Parathyroid adenoma (tissue), 2 donors: ENCODE data around the gene UBTD2.
"Not testable (repeated sequence)": the region's sequence is repeated elsewhere in the genome, so short reads cannot be mapped to it uniquely, and the experiment has no call there.

Experiments
- H2AFZ ChIP-seq: fragments of 300-600 bp; sonication (generic); one replicate; pipeline ENCODE4 v1.7.0; 2017; ENCODE audit warnings: antibody characterized with exemption, mild to moderate bottlenecking
- H3K27ac ChIP-seq: fragments of 300-600 bp; sonication (generic); one replicate; pipeline ENCODE4 v1.7.0; 2017
- H3K27me3 ChIP-seq: fragments of 300-600 bp; sonication (generic); one replicate; pipeline ENCODE4 v1.7.0; 2017; ENCODE audit warnings: low read length; ENCODE audit not compliant: control insufficient read depth, insufficient read depth
- H3K36me3 ChIP-seq: fragments of 300-600 bp; sonication (generic); one replicate; pipeline ENCODE4 v1.7.0; 2017; ENCODE audit warnings: low read length; ENCODE audit not compliant: control insufficient read depth, insufficient read depth
- H3K4me1 ChIP-seq: fragments of 300-600 bp; sonication (generic); one replicate; pipeline ENCODE4 v1.7.0; 2017; ENCODE audit warnings: control low read depth
- H3K4me2 ChIP-seq: fragments of 300-600 bp; sonication (generic); one replicate; pipeline ENCODE4 v1.7.0; 2017; ENCODE audit warnings: low read length
- H3K4me3 ChIP-seq: fragments of 300-600 bp; sonication (generic); one replicate; pipeline ENCODE4 v1.7.0; 2017; ENCODE audit warnings: low read depth, low read length
- H3K79me2 ChIP-seq: fragments of 300-600 bp; sonication (generic); one replicate; pipeline ENCODE4 v1.7.0; 2017; ENCODE audit warnings: control low read depth
- H3K9ac ChIP-seq: fragments of 300-600 bp; sonication (generic); one replicate; pipeline ENCODE4 v1.7.0; 2017; ENCODE audit warnings: mild to moderate bottlenecking
- H3K9me3 ChIP-seq: fragments of 300-600 bp; sonication (generic); one replicate; pipeline ENCODE4 v1.7.0; 2017; ENCODE audit warnings: low read length; ENCODE audit not compliant: control insufficient read depth
- TF ChIP-seq, protein P1 (sequence below): fragments of 300-600 bp; sonication (generic); IDR thresholded peaks from one replicate; pipeline ENCODE4 v1.7.0; 2017; ENCODE audit warnings: antibody characterized with exemption, mild to moderate bottlenecking
- donor health status: primary hyperparathyroidism.

Gene UBTD2

DNA sequence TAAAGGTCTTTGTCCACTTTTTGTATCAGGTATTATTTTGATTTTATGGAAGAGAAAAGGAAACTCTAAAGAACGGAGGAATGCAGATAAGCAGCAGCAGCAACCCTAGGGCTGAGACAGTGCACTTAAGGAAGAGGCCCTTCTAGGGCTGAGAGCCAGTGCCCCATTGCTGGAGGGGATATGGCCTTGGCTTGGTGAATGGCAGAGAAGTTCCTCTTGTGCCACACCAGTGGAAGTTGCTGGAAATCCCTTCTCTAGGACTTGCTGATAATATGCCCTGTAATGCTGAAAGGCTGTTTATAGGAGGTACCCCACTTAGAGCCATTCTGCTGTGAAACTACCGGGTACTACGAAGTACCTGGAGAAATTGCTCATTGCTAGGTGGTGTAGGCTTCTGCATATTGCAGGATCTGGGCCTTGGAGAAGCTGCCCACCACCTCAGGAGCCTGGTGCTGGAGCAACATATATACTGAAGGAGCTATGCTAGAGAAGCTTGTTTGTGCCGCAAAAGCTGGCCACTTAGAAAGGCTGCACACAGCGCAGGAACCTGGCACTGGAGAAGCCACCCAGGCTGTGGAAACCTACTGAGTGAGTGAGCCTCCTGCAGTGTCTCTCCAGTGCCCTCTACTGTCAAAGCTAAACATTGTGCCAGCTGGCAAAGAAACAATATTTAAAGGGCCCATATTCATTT is 9.6 kb upstream of the UBTD2 start:
- no peak overlapping the region for H3K9ac ChIP-seq
- no peaks in the 10 kb centered on the region for H3K9me3 ChIP-seq
- no peaks in the 10 kb centered on the region for H3K79me2 ChIP-seq
- H2AFZ ChIP-seq = peak overlapping the region; percentile 36
- no peak overlapping the region for H3K4me2 ChIP-seq
- H3K36me3 ChIP-seq = no peaks in the 10 kb centered on the region
- no peak overlapping the region for H3K4me3 ChIP-seq
- H3K4me1 ChIP-seq = no peaks in the 10 kb centered on the region
- H3K27me3 ChIP-seq = no peaks in the 10 kb centered on the region
- TF ChIP-seq, protein P1, sequence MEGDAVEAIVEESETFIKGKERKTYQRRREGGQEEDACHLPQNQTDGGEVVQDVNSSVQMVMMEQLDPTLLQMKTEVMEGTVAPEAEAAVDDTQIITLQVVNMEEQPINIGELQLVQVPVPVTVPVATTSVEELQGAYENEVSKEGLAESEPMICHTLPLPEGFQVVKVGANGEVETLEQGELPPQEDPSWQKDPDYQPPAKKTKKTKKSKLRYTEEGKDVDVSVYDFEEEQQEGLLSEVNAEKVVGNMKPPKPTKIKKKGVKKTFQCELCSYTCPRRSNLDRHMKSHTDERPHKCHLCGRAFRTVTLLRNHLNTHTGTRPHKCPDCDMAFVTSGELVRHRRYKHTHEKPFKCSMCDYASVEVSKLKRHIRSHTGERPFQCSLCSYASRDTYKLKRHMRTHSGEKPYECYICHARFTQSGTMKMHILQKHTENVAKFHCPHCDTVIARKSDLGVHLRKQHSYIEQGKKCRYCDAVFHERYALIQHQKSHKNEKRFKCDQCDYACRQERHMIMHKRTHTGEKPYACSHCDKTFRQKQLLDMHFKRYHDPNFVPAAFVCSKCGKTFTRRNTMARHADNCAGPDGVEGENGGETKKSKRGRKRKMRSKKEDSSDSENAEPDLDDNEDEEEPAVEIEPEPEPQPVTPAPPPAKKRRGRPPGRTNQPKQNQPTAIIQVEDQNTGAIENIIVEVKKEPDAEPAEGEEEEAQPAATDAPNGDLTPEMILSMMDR = peak; percentile 95
- H3K27ac ChIP-seq = no peak overlapping the region

DNA sequence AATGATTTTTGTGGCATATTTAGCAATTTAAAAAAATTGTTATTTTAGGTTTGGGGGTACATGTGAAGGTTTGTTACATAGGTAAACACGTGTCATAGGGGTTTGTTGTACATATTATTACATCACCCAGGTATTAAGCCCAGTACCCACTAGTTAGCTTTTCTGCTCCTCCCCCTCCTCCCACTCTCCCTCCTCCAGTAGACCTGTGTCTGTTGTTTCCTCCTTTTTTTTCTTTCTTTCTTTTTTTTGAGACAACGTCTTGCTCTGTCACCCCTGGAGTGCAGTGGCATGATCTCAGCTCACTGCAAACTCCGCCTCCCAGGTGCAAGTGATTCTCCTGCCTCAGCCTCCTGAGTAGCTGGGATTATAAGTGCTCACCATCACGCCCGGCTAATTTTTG is 8.3 kb upstream of the UBTD2 start:
- H3K4me1 ChIP-seq, H3K9ac ChIP-seq, H2AFZ ChIP-seq, H3K9me3 ChIP-seq, H3K27ac ChIP-seq, H3K4me3 ChIP-seq, H3K27me3 ChIP-seq, H3K4me2 ChIP-seq, H3K79me2 ChIP-seq, H3K36me3 ChIP-seq: not testable (repeated sequence)

DNA sequence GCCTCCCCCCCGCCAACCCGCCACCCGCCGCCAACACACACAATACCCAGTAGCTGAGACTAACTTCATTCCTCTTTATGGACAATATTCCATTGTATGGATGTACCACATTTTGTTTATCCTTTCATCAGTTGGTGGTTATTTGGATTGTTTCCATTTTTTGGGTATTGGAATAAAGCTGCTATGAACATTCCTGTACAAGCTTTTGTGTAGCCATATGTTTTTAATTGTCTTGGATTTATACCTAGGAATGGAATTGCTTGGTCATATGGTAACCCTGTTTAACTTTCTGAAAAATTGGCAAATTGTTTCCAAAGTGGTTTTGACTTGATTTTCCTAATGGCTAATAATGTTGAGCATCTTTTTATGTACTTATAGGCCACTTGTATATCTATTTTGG is 4.9 kb upstream of the UBTD2 start:
- TF ChIP-seq, protein P1 = no peak
- H3K9ac ChIP-seq = no peak overlapping the region
- H3K4me1 ChIP-seq = no peaks in the 10 kb centered on the region
- no peaks in the 10 kb centered on the region for H3K79me2 ChIP-seq
- no peak overlapping the region for H3K4me3 ChIP-seq
- H3K36me3 ChIP-seq = no peaks in the 10 kb centered on the region
- no peak overlapping the region for H2AFZ ChIP-seq
- no peaks in the 10 kb centered on the region for H3K9me3 ChIP-seq
- no peak overlapping the region for H3K27ac ChIP-seq
- H3K4me2 ChIP-seq = no peak overlapping the region
- H3K27me3 ChIP-seq = no peaks in the 10 kb centered on the region

DNA sequence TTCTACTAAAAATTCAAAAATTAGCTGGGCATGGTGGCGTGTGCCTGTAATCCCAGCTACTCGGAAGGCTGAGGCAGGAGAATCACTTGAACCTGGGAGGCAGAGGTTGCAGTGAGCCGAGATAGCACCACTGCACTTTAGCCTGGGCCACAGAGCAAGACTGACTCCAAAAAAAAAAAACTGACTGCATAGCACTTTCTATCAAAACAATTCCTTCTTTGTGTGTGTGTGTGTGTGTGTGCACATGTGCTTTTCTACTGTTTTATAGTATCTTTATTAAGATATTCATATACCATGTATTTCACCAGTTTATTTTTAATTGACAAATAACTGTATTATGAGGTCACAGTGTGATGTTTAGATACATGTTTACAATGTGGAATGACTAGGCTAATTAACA is 3.6 kb upstream of the UBTD2 start:
- H3K79me2 ChIP-seq, H3K4me3 ChIP-seq, H3K4me1 ChIP-seq, H3K9ac ChIP-seq, H2AFZ ChIP-seq, H3K9me3 ChIP-seq, H3K36me3 ChIP-seq, H3K27ac ChIP-seq, H3K27me3 ChIP-seq, H3K4me2 ChIP-seq: not testable (repeated sequence)

DNA sequence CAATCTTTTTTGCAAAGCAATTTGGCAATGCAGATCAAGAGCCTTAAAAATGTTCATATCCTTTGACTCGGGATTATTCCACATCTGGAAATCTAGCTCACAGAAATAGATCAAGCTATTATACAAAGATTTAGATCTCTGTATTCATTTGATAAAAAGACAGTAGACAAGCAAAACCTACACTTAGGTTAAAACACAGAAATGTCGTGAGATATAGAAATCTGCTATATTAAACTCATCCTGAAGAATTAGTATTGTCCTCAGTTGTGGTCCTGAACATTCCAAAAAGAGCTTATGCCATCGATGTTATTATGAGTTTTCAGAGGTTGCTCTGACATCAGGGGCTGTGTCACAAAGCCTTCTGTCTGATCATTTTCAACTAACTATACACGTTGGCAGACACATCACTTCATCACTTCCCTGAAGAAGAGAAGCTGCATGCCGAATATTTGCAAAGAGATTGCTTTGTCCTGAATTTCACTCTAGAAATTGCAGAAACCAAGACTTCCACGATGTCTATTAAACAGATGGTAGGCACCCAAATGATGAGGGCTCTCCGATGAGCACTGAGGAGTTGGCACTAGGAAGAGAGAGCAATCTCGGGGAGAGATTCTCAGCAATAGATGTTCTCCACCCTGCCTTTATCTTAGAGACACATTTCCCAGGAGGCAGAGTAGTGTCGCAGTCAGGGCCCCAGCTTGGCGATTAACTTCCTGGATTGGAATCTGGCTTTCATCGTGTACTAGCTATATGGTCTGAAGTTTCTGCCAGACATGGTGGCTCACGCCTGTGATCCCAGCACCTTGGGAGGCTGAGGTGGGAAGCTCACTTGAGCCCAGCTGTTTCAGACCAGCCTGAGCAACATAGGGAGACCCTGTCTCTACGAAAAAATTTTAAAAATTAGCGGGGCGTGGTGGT is 1.9 kb upstream of the UBTD2 start:
- peak overlapping the region; percentile 68 for H3K4me3 ChIP-seq
- H3K9me3 ChIP-seq = no peaks in the 10 kb centered on the region
- no peak overlapping the region for H3K27ac ChIP-seq
- peaks cover 13% of the 10 kb centered on the region for H3K79me2 ChIP-seq
- H3K36me3 ChIP-seq = no peaks in the 10 kb centered on the region
- TF ChIP-seq, protein P1 = no peak
- H3K9ac ChIP-seq = no peak overlapping the region
- H3K4me2 ChIP-seq = no peak overlapping the region
- H2AFZ ChIP-seq = no peak overlapping the region
- H3K27me3 ChIP-seq = no peaks in the 10 kb centered on the region
- peaks cover 4% of the 10 kb centered on the region for H3K4me1 ChIP-seq
